Omental fat pad (tissue), 4 donors: ENCODE measurements around the gene MAP4K1. TPM values are rescaled to one million over a fixed set of nuclear protein-coding genes. Genes with fewer than 3 reads are reported as not detected.

ENCODE experiments used
- ATAC-seq: fragments of 150-250 bp; one replicate; pipeline ENCODE4 v1.9.1; 2016; ENCODE audit warnings: mild to moderate bottlenecking, moderate library complexity; ENCODE audit not compliant: low FRiP score
- DNase-seq: peaks from one replicate; pipeline ENCODE4 v3.0.0-alpha.2; 2019; ENCODE audit warnings: low spot score
- total RNA-seq, 4 donors: library from RNA; depleted of rRNA; stranded (reverse); fragments of >200 nt; gene quantifications; one replicate each; pipeline ENCODE4 v1.1.0, GENCODE V29; 2016
- TF ChIP-seq, protein P1 (sequence below), 3 donors: fragments of 450-650 bp; IDR thresholded peaks; one replicate each; pipeline ENCODE4 v1.5.1; 2016 to 2017; ENCODE audit warnings: antibody characterized with exemption in 3 of 3, mild to moderate bottlenecking in 3 of 3, moderate library complexity in 2 of 3

MAP4K1 gene
- total RNA-seq, 4 donors from 2014 or later: 1.5 to 3.2 (median 2.7) TPM

DNA sequence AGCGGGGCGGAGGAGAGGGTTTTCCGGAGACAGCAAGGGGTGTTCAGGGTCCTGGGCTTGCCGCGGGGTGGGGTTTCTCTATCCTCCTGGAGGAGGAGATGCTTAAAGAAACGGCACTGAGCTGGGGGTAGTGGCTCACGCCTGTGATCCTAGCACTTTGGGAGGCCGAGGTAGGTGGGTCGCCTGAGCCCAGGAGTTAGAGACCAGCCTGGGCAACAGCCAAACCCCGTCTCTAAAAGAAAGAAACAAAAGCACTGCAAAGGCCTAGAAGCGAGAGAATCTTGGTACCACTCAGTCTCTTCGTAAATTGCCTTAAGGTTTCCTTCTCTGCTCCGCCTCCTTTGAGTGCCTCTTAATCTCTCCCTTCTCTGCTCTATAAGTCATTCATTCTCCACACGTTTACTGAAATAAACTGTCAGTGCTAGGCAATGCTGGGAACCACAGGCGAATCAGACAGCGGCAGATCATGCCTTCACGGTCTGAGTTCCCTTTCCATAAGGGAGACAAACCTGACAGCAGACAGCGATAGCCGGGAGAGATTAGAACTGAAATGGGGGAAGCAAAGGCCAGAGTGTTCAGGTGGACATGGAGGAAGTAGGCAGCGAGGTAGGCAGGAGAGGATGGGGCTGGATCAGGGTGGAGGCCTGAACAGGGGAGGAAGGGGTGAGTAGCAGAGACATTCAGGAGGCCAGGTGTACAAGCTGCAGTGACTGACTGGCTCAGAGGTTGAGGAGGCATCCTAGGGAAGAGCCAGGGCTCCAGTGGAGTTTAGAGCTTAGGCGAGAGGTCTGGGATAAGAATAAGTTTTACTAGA lies 1.8 kb upstream of the MAP4K1 start:
- DNase-seq: no peak
- ATAC-seq: no peak
- TF ChIP-seq, protein P1, sequence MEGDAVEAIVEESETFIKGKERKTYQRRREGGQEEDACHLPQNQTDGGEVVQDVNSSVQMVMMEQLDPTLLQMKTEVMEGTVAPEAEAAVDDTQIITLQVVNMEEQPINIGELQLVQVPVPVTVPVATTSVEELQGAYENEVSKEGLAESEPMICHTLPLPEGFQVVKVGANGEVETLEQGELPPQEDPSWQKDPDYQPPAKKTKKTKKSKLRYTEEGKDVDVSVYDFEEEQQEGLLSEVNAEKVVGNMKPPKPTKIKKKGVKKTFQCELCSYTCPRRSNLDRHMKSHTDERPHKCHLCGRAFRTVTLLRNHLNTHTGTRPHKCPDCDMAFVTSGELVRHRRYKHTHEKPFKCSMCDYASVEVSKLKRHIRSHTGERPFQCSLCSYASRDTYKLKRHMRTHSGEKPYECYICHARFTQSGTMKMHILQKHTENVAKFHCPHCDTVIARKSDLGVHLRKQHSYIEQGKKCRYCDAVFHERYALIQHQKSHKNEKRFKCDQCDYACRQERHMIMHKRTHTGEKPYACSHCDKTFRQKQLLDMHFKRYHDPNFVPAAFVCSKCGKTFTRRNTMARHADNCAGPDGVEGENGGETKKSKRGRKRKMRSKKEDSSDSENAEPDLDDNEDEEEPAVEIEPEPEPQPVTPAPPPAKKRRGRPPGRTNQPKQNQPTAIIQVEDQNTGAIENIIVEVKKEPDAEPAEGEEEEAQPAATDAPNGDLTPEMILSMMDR (IDR thresholded peaks at IDR 0.05): no peak

DNA sequence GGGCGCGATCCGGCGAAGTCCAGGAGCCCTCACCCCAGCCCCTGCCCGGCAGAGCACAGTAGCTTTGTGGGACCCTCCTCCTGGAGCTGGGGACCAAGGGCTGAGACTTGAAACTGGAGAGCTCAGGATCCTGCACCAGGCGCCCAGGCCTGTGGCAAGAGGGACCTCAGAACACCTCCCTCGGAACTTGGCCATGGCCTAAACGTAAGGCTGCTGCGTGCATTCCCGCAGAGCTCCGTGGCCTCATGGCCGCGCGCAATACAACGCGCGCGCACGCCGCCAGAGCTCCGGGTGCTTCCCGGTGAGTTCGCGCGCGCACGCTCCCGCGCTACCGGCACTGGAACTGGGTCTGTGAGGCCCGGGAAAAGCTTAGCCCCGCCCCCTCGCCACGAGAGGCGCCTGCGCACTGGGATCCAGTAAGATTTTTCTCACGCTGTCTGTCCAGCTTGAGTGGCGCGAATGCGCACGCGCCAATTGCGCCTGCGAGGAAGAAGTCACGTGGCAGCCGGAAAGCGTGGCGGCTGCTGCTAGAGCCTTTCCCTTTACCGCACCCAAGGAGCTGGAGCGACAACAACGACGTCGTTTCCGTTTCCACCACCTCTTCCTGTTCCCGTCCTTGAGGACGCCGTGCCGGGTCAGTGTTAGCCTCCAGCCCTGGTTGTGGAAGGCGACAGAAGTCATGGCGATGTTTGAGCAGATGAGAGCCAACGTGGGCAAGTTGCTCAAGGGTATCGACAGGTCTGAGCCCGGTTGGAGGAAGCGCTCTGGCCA lies 1.0 kb upstream of the MAP4K1 start, which contains the start of gene EIF3K:
EIF3K (plus strand) TSS at position 599 of the 771 bp plus-strand sequence; CDS start at position 680, 81 bp downstream.
- TF ChIP-seq, protein P1 (IDR thresholded peaks at IDR 0.05): no peak
- ATAC-seq: peak; percentile 97
- peak; percentile 95 for DNase-seq

DNA sequence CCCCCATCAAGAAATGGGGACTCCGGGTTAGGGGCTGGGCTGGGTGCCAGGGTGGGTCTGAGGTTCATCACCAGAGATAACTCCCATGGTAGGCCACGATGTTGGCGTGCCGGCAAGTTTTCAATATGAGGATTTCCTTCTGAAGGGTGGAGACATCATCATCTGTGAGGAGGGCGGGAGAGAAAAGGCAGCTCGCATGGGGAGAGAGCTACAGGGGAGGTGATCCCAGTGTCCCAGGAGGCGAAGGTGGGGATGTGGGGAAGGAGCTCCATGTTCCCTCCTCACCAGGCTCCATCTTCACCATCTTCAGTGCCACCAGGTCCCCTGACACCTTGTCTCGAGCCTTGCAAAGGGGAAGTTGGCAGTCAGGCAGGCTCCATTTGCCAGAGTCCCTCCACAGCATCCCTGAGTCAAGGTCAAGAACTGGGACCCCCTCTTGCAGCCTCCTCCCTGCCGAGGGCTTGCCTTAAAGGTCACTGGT lies 430 bp downstream of the MAP4K1 start:
- ATAC-seq: no peak
- no peak for DNase-seq

DNA sequence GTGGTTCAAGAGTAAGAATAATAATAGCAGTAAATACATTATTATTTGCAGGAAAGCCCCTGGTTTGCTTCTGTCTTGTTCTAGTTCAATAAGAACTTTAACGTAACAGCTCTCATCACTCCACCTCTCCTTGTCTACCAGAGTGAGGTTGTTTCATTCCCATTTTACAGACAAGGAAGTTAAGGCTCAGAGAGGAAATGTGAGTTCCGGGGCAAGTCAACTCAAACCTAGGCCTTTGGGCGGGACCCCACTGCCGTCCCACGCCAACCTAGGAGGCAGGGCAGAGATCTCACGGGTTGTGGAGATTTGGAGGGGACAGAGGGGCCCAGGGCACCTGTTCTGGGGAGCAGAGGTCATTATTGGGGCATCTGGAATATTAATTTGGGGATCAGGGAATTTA lies 1.5 kb downstream of the MAP4K1 start:
- TF ChIP-seq, protein P1 (IDR thresholded peaks at IDR 0.05): no peak
- ATAC-seq: no peak
- DNase-seq: no peak

More for the DNA sequence above, 430 bp downstream of the MAP4K1 start:
- TF ChIP-seq, protein P1 (IDR thresholded peaks at IDR 0.05): no peak

DNA sequence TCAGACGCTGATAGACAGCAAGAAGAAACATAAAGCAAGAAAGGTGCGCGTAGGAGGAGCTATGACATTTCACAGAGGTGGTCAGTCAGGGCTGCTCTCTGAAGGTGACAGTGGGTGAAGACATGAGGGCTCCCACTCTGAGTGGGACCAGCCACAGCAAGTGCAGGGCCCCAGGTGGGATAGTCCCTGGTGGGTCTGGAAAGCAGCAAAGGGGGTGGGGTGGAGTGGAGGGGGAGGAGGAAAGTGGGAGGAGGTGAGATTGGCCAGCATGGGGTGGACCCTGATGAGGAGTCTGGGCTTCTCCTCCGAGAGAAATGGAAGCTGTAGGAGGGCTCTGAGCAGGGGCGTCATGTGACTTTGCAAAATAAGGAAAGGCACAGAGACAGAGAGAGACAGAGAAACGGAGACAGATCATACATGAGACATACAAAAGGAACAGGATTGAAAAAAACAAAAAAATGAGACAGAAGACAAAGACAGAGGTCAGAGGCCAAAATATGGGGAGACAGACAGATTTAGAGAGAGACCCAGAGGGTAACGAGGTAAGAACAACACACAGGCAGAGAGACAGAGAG lies 2.7 kb downstream of the MAP4K1 start:
- TF ChIP-seq, protein P1 (IDR thresholded peaks at IDR 0.05): no peak
- ATAC-seq (no peak), DNase-seq (no peak)

DNA sequence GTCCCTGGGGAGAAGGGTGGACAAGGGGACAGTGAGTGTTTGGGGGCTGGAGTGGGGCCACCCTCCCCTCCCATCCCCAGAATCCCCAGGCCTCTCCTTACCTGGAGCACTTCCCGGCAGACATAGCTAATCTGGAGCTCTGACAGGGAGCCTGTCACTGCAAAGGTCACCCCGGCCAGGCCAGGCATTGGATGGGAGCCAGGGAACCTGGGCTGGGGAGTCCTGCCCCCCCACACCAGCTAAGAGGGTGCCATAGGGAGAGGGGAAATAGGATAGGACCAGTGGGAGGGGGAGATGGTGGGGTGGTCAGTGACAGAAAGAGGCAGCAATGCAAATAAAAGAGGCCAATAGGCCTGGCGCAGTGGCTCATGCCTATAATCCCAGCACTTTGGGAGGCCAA lies 3.5 kb downstream of the MAP4K1 start:
- TF ChIP-seq, protein P1 (IDR thresholded peaks at IDR 0.05): no peak
- no peak for DNase-seq
- ATAC-seq: no peak
